Testis (tissue), 2 donors: ENCODE data around the gene MRPS14.
"Not testable (repeated sequence)": the region's sequence is repeated elsewhere in the genome, so short reads cannot be mapped to it uniquely, and the experiment has no call there.

ENCODE experiments used
- CTCF ChIP-seq, 3 experiments: fragments of 450-650 bp in 2 of 3; fragments of 200-600 bp in 1 of 3; sonication (generic) in 1 of 3; IDR thresholded peaks; one replicate each; pipeline ENCODE4 v1.5.1; 2016 to 2019; ENCODE audit warnings: antibody characterized with exemption in 3 of 3, mild to moderate bottlenecking in 2 of 3, moderate library complexity in 1 of 3
- POLR2A ChIP-seq: fragments of 450-650 bp; IDR thresholded peaks from one replicate; pipeline ENCODE4 v1.6.1; 2017; ENCODE audit warnings: antibody characterized with exemption, mild to moderate bottlenecking, moderate library complexity

DNA sequence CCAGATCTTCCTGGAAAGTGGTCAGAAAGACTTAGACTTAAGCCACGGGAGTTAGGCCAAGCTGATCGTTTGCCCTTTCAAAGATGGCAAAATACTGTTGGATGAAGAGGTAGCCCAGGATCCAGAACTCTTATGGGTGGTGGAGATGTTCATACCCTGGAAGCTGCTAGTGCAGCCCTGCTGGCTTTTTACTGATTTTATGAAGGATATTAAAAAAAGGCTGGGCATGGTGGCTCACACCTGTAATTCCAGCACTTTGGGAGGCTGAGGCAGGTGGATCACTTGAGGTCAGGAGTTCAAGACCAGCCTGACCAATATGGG is 657 bp upstream of the MRPS14 start:
- TF ChIP-seq POLR2A; CTCF (IDR thresholded peaks at IDR 0.05): not testable (repeated sequence)
